ENCODE data around the gene ALAD.

ALAD gene

DNA sequence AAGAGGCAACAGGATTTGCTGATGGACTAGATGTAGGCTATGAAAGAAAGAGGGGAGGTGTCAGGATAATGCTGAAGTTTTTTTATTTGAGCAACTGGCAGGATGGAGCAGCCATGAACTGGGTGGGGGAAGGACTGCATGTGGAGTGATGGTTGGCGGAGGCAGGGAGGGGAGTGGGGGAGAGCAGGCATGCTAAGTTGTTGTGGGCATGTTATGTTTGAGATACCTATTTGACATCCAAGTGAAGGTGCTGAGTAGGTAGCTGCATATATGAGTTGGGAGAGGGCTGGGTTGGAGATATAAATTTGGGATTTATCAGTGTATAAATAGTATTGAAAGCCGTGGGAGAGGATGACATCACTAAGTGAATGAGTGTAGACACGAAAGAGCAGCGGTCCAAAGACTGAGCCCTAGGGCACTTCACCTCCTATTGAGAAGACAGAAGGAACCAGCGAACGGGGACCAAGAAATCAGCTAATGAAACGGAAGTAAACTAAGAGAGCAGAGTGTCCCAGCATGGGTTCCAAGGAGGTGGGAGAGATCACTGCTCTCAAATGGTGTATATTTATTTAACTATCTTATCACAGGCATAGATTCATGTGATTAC lies 44.3 kb downstream of the ALAD start:
- H3K36me3 Mint-ChIP-seq: no peaks in the 10 kb centered on the region
- ATAC-seq (ENCODE audit: low read depth) (no peak), DNase-seq (ENCODE audit: low spot score in 2 of 2) (no peak)
- H3K27me3 Mint-ChIP-seq: peaks cover 14% of the 10 kb centered on the region
- no peak overlapping the region for H3K27ac Mint-ChIP-seq
- H3K4me1 Mint-ChIP-seq: no peaks in the 10 kb centered on the region
- no peak overlapping the region for H3K4me3 Mint-ChIP-seq
- no peaks in the 10 kb centered on the region for H3K9me3 Mint-ChIP-seq

DNA sequence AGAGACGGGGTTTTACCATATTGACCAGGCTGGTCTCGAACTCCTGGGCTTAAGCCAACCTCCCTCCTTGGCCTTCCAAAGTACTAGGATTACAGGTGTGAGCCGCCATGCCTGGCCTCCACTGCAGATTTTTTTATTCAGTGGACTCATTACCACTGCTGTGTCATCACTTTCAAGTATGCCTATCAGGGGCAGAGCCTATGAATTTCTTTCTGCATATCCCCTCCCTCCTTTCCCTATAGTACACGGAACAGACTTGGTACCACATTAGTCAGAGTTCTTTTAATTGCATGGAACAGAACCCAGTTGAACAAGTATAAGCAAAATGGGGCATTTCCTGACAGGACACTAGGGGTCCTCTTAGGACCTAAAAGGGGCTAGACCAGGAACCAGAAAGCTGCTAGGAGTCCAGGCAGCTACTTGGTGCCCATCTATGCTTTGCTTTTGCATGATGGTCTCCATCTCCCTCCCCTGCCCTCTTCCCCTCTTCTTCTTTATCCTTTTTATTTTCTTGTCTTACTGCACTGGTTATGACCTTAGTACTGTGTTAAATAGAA lies 46.0 kb downstream of the ALAD start:
- DNase-seq (ENCODE audit: low spot score in 2 of 2): no peak
- H3K27ac Mint-ChIP-seq: no peak overlapping the region

DNA sequence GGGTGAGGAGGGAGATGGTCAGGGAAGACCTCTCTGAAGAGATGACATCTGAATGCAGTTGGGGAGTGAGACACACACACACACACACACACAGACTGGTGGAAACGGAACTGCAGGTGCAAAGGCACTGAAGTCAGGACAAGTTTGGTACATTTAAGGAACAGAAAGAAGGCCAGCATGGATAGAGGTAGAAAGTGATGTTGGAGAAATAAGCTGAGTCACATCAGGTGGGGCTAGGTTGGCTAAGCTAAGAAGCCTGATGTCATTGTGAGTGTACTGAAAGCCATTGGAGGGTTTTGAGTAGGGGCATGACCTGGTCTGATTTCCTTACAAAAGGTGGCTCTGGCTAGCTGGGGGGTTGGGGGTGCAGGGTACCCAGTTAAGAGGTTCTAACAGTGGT lies 48.7 kb downstream of the ALAD start:
- H3K27ac Mint-ChIP-seq: no peak overlapping the region
- H3K9me3 Mint-ChIP-seq: no peaks in the 10 kb centered on the region
- H3K4me1 Mint-ChIP-seq: peaks cover 16% of the 10 kb centered on the region
- no peaks in the 10 kb centered on the region for H3K36me3 Mint-ChIP-seq
- DNase-seq (ENCODE audit: low spot score in 2 of 2): no peak
- no peak for ATAC-seq (ENCODE audit: low read depth)
- H3K4me3 Mint-ChIP-seq: no peak overlapping the region
- peaks cover 20% of the 10 kb centered on the region for H3K27me3 Mint-ChIP-seq

More for the DNA sequence above, 46.0 kb downstream of the ALAD start:
- peaks cover 12% of the 10 kb centered on the region for H3K4me1 Mint-ChIP-seq
- H3K4me3 Mint-ChIP-seq: no peak overlapping the region
- H3K27me3 Mint-ChIP-seq: peaks cover 20% of the 10 kb centered on the region
- no peaks in the 10 kb centered on the region for H3K36me3 Mint-ChIP-seq
- no peaks in the 10 kb centered on the region for H3K9me3 Mint-ChIP-seq
- ATAC-seq (ENCODE audit: low read depth): no peak

DNA sequence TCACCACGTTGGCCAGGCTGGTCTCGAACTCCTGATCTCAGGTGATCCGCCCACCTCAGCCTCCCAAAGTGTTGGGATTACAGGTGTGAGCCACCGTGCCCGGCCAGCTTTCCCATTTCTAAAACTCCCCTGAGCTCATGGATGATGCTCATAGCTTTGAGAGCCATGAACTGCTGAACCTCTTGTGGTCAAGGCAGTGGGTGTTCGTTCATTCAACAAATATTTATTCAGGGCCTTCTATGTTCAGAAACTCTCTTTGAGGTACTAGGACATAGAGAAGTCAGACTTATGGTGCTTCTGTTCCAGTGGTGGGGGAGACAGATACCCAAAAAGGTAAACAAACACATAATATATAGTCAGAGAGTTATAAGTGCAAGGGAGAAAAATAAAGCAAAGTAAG lies 49.1 kb downstream of the ALAD start:
- DNase-seq (ENCODE audit: low spot score in 2 of 2) (no peak), ATAC-seq (ENCODE audit: low read depth) (no peak)
- Mint-ChIP-seq H3K27ac (no peak overlapping the region), H3K9me3 (no peaks in the 10 kb centered on the region), H3K4me3 (no peak overlapping the region), H3K4me1 (peaks cover 16% of the 10 kb centered on the region), H3K27me3 (peaks cover 20% of the 10 kb centered on the region), H3K36me3 (no peaks in the 10 kb centered on the region)

DNA sequence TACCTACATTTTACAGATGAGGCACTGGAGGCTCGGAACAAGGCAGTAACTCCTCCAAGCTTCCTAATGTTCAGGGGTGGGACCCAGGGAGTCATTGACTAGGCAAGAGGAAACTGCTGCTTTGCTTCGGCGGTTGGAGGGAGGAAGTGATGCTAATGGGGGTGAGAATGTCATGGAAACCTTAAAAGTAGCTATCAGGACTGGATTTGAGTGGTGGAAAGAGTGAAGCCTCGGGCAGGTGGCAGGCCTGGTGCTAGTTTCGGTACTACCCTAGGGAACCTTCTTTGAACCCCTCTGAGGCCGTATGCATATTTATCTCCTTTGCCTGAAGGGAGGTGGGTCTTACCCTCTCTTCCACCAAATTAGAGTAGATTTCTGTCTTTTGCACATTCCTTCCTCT lies 50.1 kb downstream of the ALAD start:
- DNase-seq (ENCODE audit: low spot score in 2 of 2) (no peak), ATAC-seq (ENCODE audit: low read depth) (peak; percentile 49)
- Mint-ChIP-seq H3K27ac (no peak overlapping the region), H3K9me3 (no peaks in the 10 kb centered on the region), H3K36me3 (no peaks in the 10 kb centered on the region), H3K27me3 (peaks cover 15% of the 10 kb centered on the region), H3K4me1 (peaks cover 16% of the 10 kb centered on the region), H3K4me3 (peak overlapping the region; percentile 44)

DNA sequence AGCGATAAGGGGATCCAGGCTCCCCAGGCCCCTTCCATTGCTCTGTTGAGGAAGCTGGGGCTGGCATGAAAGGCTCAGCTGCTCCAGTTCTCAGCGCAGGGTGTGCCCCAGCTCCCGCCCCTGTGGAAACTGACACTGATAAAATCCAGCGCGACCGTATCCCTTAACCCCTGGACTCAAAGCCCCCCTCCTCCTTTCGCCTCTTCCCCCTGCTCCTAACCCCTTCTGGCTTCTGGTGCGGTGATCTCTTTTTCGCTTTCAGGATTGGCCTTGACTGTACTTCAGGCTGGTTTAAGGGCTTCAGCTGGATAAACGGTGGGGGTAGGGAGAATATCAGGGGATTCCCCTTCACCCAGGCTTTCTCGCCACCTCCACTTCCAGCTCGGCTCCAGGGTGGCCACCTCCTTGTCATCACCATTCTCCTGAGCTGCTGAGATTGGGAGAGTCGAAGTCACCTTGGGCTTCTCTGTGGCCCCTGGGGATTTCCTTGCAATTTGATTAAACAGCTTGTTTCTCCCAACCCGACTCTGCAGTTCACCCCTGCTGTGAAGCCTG lies 50.9 kb downstream of the ALAD start:
- Mint-ChIP-seq H3K4me1 (peaks cover 16% of the 10 kb centered on the region), H3K4me3 (peak overlapping the region; percentile 78), H3K27ac (no peak overlapping the region), H3K27me3 (peaks cover 15% of the 10 kb centered on the region), H3K36me3 (no peaks in the 10 kb centered on the region), H3K9me3 (no peaks in the 10 kb centered on the region)
- ATAC-seq (ENCODE audit: low read depth): no peak
- no peak for DNase-seq (ENCODE audit: low spot score in 2 of 2)

DNA sequence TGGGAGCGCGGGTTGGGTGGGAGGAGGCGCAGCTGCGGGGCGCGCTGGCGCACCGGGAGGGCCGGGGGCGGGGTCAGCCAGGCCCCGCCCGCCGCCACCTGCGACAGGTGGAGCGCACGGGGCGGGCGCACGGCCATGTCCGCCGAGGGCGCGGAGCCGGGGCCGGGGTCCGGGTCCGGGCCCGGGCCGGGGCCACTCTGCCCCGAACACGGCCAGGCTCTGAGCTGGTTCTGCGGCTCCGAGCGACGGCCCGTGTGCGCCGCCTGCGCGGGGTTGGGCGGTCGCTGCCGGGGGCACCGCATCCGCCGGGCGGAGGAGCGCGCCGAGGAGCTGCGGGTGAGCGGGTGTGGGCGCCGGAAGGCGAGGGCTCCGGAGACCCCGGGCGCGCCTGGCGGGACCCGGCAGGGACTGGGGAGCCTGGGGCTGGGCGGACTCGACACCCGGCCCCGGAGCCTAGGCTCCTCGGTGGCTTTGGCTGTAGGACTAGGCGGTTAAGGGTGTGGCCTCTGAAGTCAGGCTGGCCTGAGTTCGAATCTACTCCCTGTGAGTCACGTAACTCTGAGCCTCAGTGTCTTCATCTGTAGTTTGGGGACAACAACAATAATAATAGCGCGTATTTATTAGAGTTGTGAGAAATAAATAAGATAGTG lies 51.5 kb downstream of the ALAD start, which contains the start of gene BSPRY:
BSPRY (plus strand) TSS at position 97 of the 650 bp plus-strand sequence; CDS start at position 136, 39 bp downstream.
- Mint-ChIP-seq H3K27me3 (peaks cover 15% of the 10 kb centered on the region), H3K4me3 (peak within 1 kb of the TSS; percentile 83), H3K27ac (no peak within 1 kb of the TSS), H3K36me3 (no peaks in the 10 kb centered on the region), H3K9me3 (no peaks in the 10 kb centered on the region), H3K4me1 (peaks cover 16% of the 10 kb centered on the region)
- peak; percentile 16 to 45 for DNase-seq (ENCODE audit: low spot score in 2 of 2)
- ATAC-seq (ENCODE audit: low read depth): peak; percentile 67

DNA sequence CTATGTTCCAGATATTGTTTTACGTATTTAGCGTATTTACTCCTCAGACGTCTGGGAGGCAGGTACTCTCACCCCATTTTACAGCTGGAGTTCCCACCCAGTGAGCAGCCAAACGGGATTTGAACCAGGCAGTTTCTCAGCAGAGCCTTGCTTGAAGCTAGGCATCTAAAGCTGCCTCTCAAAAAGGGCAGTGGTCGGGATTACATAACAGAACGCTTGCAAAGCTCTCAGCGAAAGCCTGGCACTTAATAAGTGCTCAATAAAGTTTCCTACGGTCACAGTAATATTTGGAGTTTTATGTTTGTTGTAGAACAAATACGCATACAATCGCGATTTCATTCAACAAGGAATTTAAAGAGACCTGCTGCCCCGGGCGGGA lies 52.0 kb downstream of the ALAD start:
- H3K27me3 Mint-ChIP-seq: peaks cover 15% of the 10 kb centered on the region
- H3K4me3 Mint-ChIP-seq: peak overlapping the region; percentile 83
- ATAC-seq (ENCODE audit: low read depth) (no peak), DNase-seq (ENCODE audit: low spot score in 2 of 2) (no peak)
- H3K4me1 Mint-ChIP-seq: peaks cover 16% of the 10 kb centered on the region
- no peaks in the 10 kb centered on the region for H3K9me3 Mint-ChIP-seq
- H3K36me3 Mint-ChIP-seq: no peaks in the 10 kb centered on the region
- H3K27ac Mint-ChIP-seq: no peak overlapping the region

DNA sequence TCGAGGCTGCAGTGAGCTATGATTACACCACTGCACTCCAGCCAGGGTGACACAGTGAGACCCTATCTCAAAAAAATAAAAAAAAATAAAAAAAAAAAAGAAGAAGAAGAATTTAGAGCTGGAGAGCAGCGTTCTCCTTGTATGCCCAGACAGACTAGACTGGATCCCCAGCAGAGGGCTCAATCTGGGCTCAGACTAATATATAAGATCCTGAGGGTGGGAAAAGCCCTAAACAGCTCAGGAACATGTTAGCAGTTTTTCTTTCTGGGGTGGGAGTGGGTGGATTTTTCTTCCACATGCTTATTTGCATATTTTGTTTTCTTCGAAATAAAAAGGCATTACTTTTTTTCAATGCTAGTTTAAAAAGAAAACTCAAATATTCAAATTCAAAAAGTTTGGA lies 52.6 kb downstream of the ALAD start:
- Mint-ChIP-seq H3K27ac (no peak overlapping the region), H3K4me3 (peak overlapping the region; percentile 34)

DNA sequence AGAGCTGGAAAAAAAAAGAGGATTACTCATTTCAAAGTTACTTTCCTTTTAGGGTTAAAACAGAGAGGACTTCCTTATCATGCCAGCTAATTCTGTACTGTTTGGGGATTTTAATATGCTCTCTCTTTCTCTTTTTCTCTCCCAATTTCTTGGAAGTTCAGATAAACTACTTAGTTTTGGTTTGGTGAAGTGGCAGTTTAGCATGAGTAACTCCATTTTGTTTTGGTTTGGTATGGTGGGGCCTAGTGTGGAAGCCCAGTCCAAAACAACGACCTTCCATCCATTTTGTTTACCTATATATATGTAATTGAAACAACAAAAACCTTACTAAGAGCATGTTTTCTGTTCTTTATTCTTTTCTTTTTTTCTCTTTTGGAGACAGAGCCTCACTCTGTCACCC lies 55.4 kb downstream of the ALAD start:
- Mint-ChIP-seq H3K36me3 (no peaks in the 10 kb centered on the region), H3K27ac (no peak overlapping the region), H3K9me3 (no peaks in the 10 kb centered on the region), H3K4me1 (peaks cover 8% of the 10 kb centered on the region), H3K4me3 (no peak overlapping the region), H3K27me3 (no peaks in the 10 kb centered on the region)
- ATAC-seq (ENCODE audit: low read depth) (no peak), DNase-seq (ENCODE audit: low spot score in 2 of 2) (no peak)

More for the DNA sequence above, 52.6 kb downstream of the ALAD start:
- no peaks in the 10 kb centered on the region for H3K36me3 Mint-ChIP-seq
- ATAC-seq (ENCODE audit: low read depth): no peak
- no peak for DNase-seq (ENCODE audit: low spot score in 2 of 2)
- peaks cover 15% of the 10 kb centered on the region for H3K27me3 Mint-ChIP-seq
- peaks cover 16% of the 10 kb centered on the region for H3K4me1 Mint-ChIP-seq
- H3K9me3 Mint-ChIP-seq: no peaks in the 10 kb centered on the region

DNA sequence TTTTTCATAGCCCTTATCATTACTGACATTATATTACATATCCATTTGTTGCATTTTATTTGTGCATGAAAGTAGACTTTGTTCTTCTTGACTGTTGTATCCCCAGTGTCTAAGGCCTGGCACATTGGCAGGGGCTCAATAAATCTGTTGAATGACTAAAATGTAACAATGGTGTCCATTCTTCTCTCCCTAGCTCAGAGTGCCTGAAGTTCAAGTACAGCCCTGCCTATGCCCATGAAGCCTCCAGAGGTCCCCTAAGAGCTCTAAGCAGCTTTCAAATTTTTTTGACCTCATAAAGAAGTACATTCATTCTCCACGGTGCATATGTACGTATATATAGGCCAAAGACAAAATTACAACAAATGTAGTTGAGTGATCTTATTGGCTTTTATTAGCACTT lies 55.9 kb downstream of the ALAD start:
- no peak for DNase-seq (ENCODE audit: low spot score in 2 of 2)
- Mint-ChIP-seq H3K4me3 (no peak overlapping the region), H3K9me3 (no peaks in the 10 kb centered on the region), H3K27ac (no peak overlapping the region), H3K27me3 (no peaks in the 10 kb centered on the region), H3K4me1 (peaks cover 9% of the 10 kb centered on the region), H3K36me3 (no peaks in the 10 kb centered on the region)
- ATAC-seq (ENCODE audit: low read depth): no peak

DNA sequence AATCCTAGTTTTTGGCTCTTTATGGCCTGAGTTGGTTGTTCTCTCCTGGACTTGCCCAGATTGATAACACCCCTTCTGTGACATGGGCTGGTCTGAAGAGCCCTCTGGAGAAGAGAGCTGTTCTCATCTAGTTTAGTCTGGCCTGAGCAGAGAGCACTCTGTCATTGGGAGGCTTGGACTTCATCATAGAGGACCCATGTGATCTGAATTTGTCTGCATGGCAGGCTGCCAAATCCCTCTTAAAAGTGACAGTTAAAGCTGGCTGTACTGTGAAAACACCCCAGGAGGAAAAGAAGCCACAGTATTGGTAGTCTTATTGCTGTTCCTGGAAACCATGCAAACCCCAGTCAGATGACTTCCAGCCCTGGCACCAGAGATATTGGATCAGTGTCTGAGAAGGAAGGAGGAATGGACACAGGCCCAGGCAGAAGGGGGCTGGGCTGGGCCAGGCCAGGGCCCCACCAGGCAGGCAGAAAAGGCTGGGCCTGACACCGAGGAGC lies 57.3 kb downstream of the ALAD start:
- H3K4me3 Mint-ChIP-seq: no peak overlapping the region
- no peaks in the 10 kb centered on the region for H3K27me3 Mint-ChIP-seq
- ATAC-seq (ENCODE audit: low read depth) (no peak), DNase-seq (ENCODE audit: low spot score in 2 of 2) (no peak)
- H3K4me1 Mint-ChIP-seq: peaks cover 10% of the 10 kb centered on the region
- no peaks in the 10 kb centered on the region for H3K9me3 Mint-ChIP-seq
- no peak overlapping the region for H3K27ac Mint-ChIP-seq
- no peaks in the 10 kb centered on the region for H3K36me3 Mint-ChIP-seq

DNA sequence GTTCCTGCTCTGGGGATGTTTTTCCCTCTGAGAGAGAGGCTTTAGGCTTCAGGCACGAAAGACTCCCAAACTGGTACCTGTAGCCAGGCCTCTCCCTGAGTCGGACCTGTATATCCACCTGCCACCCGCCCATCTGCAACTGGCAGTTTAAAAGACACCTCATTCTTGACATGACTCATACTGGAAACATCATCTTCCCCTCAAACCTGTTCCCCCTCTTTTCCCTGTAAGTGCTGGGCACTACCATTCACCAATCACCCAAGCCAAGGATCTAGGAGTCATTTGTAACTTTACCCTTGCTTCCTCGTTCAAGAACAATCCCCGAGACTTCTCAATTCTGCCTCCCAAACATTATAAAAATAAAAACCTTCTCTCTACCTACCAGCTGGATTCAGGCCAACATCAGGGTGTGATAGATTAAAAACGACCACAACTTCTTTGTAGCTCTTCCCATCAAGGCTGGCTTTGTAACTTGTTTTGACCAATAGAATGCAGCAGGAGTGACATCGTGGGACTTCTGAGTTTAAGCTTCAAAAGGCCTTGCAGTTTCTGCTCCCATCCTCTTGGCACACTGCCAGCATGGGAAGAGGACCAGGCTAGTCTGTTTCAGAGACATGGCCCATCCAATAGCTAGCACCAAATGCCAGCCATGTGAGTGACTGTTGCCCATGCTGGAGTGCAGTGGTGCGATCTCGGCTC lies 59.2 kb downstream of the ALAD start:
- no peak overlapping the region for H3K27ac Mint-ChIP-seq
- H3K9me3 Mint-ChIP-seq: no peaks in the 10 kb centered on the region
- no peak for ATAC-seq (ENCODE audit: low read depth)
- no peaks in the 10 kb centered on the region for H3K27me3 Mint-ChIP-seq
- no peak overlapping the region for H3K4me3 Mint-ChIP-seq
- no peaks in the 10 kb centered on the region for H3K36me3 Mint-ChIP-seq
- DNase-seq (ENCODE audit: low spot score in 2 of 2): no peak
- H3K4me1 Mint-ChIP-seq: peaks cover 10% of the 10 kb centered on the region

Data from memory B cell (primary cell).